A204.1 (cell line): ENCODE data around the gene EPHA10.
"Not testable (repeated sequence)": the region's sequence is repeated elsewhere in the genome, so short reads cannot be mapped to it uniquely, and the experiment has no call there.

ENCODE experiments used
- FAIRE-seq: peaks from 2 replicates; lab custom pipeline; 2012; peaks lifted over from hg19 to GRCh38; lab: Jason Lieb, UNC

The EPHA10 gene

DNA sequence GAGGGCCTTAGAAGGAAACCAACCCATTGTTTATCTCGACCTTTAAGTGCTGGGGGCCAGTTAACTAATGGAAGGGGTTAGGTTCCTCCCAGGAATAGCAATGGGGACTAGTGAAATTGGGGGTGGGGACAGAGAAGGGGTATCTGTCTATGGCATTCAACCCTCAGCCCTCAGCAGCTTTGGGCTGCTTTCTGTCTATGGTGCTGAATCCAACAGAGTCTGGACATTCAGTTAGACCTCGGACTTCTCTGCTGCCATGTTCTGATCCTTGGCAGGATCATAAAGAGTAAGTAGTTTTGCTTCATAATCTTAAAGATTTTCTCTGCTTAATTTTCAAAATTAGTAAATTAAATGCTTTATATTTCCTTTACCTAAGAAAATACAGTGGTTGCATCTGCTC, 2.6 kb upstream of the EPHA10 start:
- FAIRE-seq, result no peak

DNA sequence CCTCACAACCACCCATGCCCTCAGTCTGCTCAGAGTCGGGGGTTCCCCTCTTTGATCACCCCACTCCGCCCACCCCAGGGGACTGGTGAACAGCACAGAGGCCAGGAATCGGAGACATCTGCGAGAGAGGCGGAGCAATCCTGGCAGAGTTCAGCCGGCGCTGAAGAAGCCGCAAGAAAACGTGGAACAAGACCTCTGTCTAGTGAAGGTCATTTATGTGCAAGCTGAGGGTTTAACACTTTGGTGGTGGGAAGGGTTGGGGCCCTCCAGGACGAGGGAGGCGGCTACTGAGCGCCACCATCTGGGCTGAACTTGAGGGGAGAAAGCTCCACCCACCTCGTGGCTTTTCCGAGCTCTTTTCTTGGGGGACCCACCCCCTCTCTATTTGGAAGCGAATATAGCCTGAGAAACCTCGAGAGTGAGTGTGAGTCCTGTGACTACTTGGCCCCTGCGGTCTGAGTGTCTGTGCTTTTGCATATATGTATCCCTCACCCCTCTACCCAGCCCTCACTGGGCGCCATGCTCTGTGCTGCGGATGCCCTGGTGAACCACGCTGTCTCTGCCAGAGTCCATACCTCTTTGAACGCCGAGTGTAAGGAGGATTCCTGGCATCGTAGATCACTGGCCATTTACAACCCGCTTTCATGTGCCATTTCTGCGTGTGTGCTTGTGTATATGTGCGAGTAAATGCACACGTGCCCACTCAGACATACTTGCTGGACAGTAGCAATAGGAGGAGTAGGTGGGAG, 1.2 kb upstream of the EPHA10 start:
- FAIRE-seq, result no peak

DNA sequence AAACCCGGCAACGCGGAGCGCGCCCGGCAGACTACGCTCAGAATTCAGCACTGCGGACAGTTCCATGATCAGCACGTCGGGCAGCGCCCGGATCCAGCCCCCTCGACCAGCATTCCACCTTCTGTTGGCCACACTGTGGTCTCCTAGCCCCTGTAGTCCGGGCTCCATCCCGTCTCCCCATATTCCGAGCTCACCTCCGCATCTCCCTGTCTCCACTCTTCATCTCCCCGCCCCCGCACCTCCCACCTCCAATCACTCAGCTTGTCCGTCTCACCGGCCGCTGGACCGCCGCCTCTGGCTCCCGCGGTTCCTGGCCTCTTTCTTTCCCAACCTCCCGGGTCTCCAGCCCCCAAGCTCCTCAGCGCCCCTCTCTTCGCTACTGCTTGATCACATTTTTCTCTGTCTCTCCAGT, 500 bp downstream of the EPHA10 start:
- no peak for FAIRE-seq

DNA sequence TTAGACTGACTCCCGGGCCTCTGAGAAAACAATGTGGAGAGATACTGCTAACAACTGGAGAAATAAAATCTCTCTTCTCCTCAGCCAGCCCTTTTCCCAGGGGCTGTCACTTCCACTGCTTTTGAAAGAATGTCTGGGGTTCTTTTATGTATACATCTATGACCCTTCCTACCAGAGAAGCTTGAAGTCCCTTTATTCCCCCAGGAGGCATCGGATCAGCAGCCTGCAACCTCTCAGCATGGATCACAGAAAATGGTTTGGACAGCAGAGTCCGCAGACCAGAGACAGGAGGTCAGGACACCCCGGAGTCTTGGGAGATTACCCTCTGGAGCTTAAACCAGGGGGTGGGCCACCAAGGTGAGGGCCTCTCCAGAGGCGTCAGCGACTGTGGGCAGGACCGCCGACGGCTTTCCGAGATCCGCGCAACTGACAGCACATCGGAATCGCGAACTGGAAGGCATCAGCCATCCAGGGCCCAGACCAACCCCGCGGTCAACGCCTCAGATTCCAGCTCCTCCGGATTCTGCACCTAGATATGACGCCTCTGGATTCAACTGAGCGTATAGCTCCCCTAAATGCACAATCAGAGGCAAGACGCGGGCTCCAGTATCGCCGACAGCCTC, 1.0 kb downstream of the EPHA10 start:
- FAIRE-seq, result no peak

DNA sequence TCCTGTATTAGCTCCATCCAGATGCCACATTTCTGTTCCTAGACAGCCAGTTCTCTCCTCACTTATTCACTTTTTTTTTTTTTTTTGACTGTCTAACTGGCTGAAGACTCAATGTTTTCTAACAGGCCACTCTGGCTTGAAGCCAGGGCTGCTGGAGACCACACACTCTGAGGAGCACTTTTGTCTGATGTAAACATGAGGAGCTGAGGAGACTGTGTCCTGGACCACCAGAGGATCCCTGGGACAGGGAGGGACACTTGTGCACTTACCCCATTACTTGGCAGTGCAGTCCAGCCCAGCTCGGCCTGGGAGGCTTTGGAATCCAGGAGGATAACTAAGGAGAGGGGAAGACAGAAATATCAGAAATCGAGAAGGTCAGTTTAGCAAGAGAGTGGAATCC, 2.4 kb downstream of the EPHA10 start:
- FAIRE-seq, result no peak

DNA sequence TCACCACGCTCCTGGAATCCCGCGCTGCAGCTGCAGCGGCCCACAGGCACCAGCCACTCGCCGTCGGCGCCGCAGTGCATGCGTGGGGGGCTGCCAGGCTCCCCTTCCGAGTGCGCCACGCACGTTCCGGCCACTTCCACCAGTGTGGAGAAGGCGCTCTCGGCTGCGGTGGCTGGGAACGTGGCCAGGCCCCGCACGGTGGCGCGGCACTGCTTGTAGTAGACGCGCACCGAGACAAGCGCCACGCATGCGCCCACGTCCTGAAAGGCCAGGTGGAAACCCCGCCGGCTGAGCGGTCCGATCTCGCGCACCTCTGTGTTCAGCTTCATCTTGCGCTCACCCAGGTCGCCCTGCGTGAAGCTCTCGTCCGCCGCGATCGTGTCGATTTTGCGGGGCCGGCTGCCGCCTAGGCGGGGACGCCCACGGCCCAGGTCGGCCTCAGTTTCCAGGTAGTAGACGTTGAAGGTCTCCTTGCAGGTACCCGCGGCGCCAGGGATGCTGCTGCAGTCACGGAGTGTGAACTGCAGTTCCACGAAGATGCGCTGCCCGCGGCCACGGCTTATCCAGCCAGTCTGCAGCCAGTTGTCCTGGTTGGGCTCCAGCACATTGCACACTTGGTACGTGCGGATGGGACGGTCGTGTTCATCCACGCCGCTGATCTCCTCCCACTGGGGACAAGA, 3.4 kb downstream of the EPHA10 start:
- FAIRE-seq, result no peak

DNA sequence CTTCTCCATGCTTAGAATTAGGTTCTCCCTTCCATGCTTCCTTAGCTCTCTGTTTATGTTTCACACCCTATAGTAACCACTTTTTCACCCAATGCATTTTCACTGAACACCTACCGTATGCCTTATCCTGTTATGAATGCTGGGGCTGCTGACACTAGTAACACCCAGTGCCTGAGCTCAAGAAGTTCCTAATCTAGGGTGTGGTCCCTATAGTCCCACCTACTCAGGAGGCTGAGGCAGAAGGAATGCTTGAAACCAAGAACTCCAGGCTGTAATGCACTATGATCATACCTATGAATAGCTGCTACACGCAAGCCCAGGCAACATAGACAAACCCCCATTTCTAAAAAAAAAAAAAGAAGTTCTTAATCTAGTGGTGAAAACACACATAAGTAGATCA, 5.5 kb downstream of the EPHA10 start:
- FAIRE-seq, result no peak

DNA sequence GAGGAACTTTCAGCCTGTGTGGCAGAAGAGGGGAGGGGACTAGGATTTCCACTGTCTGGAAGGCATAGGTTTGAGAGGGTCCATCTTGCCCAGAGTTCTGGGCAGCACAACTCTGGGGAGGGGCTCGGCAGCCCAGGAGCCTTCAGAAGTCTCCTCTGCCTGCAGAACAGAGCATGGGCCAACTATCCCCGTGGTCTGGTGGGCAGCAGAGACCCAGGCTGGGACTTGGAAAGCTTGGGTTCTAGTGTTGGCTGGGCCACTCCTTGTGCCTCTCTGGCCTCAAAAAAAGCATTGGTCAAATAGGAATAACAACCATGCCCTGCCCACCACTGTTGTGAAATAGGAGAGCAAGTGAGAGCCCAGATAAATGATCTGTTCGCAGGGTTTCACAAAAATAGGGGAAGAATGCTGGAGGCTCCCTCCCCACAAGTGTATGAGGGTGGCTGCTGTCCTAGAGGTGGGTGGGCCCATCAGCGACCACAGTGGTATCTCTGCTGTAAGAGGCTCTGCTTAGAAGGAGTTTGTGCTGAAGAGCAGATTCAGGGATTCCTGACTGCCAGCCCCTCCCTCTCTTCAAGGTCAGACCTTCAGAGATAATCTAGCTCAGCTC, 8.9 kb downstream of the EPHA10 start:
- no peak for FAIRE-seq

DNA sequence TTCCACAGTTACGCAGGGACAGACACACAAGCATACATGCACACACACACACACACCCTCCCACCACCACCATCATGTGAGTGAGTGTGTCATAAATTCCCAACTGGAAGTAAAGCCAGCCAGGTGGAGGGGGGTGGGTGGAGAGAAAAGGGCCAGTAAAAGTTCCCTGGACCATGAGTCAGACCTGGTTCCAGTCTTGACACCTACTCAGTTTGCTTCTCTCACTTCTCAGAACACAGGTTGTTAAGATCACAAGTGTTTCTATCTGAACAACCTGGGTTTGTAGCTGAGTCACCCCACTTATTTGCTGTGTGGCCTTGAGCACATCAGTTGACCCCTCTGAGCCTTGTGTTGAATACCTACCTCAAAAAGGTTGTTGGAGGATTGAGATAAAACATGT, 9.6 kb downstream of the EPHA10 start:
- no peak for FAIRE-seq

DNA sequence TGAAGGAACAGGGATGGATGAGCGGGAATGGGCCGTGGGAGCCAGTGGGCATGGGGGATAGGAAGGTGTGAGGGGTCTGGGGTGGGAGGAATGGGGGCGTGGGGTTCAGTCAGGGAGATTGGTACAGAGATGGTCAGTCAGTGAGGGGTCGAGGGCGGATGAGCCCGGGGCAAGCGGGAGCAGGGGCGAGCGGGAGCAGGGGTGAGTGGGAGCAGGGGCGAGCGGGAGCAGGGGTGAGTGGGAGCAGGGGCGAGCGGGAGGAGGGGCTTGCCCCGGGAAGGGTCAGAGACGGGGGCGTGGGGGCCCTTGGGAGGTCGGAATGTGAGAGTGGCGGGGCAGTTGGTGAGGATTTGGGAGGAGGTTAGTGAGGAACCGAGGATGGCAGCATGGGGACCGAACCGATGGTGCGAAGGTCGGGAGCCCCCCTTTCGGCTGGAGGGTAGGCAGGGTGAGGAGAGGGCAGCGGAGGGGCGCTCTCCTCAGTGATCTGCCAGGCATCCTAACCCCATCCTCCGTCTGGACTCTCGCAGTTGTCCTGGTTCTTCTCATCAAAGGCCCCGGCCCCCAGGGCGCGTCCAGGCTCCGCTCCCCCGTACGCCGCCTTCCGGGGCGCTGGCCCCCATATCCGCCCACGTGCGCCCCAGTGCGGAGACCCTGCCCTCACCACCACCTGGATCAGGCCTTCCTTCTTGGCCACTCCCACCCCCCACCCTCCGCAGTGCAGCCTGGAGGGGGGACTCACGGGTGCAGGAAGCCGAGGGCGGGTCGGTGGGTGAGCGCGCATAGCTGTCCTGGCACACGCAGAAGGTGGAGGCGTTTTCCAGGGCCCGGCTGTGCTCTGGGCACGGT, 11.2 kb downstream of the EPHA10 start:
- no peak for FAIRE-seq

DNA sequence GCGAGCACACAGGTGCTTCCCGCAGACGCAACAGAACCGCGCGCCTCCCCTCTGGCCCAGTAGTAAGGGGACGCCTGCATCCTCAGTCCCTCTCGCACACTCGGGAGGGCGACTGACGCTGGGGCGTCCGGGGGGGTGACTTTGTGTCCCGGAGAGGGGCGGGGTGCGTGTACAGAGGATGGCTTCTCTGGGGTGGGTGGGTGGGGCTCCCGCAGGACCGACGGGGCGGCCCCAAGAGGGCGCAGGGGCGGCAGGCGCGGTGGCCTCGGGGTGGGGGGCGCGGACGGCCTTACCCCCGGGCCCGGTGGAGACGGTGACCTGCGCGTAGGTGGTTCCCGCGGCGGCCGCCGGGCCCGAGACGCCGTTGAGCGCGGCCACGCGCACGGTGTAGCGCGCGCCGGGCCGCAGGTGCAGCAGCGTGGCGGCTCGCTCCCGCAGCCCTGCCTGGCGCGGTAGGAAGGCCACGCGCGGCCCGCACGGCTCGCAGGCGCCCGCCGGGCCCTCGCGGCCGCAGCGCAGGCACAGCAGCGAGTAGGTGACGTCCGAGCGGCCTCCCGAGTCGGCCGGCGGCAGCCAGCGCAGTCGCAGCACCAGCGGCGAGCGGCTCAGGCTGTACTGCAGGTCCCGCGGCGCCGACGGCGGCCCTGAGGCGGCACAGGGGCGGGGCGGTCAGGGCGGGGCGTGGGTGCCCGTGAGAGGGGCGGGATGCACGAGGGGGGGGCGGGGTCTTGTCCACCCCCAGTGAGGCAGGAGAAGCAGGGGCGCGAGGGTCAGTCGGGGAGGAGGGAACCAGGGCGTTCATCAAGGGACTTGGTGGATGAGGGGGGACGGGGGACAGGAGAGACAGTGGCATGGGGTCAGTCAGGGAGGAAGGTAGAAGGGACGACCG, 12.1 kb downstream of the EPHA10 start:
- FAIRE-seq, result no peak

DNA sequence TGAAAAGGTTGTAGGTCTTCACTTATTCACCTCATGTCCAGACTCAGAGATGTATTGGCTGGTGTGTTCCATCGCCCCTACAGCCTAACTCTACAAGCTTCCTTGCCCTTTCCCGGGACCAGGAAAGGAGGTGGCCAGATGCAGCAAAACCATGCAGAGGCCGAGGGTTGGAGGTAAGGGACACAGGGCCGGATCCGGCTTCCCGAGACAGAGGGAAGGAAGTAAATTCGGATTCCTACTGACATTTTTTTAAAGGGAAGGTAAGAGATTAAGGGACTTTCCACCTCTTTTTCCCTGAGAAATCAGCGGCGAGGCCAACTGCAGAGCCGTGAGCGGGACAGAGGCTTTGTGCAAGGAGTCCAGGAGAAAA, 12.7 kb downstream of the EPHA10 start:
- FAIRE-seq, result no peak

DNA sequence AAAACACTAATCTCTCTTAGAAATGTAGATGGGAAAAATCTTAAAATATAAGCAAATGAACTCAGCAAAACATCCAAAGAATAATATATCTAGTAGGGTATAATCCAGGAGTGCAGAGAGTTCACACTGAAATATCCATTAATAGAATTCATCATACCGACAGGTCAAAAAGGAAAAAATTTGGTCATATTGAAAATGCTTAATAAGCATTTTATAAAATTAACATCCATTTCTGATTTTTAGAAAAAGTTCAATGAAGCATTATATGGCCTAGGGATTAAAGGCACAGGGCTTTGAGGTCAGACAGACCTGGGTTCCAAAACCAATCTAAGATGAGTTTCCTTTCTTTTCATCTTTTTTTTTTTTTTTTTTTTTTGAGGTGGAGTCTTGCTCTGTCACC, 16.4 kb downstream of the EPHA10 start:
- FAIRE-seq, result no peak

DNA sequence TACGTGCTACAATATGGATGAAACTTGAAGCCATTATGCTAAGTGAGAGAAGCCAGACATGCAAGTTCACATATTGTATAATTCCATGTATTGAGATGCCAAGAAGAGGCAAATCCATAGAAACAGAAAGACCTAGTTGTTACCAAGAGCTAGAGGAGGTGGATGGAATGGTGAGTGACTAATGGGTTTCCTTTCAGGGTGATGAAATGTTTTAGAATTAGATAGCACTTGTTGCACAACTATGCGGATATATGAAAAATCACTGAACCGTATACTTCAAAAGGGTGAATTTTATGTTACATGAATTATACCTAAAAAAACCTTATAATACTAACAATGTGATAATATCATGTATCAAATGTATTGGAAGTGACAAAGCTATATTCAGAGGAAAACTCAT, 18.1 kb downstream of the EPHA10 start:
- FAIRE-seq, result no peak

DNA sequence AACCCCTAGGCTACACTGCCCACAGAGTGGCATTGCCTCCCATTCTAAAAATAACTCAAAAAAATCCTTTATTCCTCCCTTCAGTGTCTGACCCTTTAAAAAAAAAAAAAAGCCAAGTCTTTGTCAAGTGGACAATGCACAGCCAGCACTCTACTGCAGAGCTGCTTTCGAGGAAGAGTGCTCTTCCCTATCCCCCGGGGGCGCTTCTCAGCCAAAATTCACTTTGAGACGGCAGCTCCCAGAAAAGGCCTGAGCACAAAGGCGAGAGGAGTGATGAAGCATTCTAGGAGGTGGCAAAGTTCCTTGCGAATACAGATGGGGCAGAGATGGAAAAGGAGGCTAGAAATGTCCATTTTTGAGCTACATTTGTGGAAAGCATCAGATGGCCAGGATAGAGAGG, 23.3 kb downstream of the EPHA10 start:
- FAIRE-seq, result no peak

DNA sequence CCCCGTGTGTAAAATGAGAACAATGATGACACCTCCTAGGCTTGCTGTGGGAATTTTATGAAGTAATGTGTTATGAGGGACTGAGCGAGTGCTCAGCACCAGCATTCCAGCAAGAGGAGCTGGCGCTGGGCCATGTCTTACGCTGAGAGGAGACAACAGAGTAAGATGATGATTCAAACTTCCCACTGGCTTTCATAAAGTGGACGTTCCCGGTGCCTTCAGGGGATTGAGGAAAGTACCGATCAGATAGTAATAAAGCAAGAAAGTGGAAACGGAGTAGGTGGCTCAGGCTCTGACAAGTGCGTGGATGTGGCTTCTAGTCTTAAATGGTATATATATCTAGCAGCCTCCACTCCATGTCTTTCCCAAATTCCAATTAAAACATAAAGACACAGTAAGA, 23.8 kb downstream of the EPHA10 start:
- FAIRE-seq, result no peak

DNA sequence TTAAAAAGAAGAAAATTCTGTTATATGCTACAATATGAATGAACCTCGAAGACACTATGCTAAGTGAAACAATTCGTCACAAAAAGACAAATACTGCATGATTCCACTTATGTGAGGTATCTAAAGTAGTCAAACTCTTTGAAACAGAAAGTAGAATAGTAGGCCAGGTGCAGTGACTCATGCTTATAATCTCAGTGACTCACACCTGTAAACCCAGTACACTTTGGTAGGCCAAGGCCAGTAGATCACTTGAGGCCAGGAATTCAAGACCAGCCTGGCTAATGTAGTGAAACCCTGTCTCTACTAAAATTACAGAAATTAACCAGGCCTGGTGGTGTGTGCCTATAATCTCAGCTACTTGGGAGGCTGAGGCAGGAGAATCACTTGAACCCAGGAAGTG, 25.7 kb downstream of the EPHA10 start:
- FAIRE-seq, result no peak

DNA sequence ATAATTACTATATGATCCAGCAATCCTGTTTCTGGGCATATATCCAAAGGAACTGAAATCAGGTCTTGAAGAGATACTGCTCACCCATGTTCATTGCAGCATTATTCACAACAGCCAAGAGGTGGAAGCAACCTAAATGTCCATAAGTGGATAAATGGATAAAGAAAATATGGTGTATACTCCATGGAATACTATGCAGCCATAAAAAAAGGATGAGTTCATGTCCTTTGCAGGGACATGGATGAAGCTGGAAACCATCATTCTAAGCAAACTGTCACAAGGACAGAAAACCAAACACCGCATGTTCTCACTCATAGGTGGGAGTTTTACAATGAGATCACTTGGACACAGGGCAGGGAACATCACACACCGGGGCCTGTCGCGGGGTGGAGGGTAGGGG, 26.3 kb downstream of the EPHA10 start:
- not testable (repeated sequence) for FAIRE-seq

DNA sequence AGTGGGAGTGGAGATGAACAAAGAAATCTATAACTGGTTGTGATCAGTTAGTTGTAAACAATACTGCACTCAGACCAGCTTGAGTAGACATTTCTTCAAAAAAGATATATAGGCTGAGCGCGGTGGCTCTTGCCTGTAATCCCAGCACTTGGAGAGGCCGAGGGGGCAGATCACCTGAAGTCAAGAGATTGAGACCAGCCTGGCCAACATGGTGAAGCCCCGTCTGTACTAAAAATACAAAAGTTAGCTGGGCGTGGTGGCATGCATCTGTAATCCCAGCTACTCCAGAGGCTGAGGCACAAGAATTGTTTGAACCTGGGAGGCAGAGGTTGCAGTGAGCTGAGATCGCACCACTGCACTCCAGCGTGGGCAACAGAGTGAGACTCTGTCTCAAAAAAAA, 26.9 kb downstream of the EPHA10 start:
- FAIRE-seq, result not testable (repeated sequence)

DNA sequence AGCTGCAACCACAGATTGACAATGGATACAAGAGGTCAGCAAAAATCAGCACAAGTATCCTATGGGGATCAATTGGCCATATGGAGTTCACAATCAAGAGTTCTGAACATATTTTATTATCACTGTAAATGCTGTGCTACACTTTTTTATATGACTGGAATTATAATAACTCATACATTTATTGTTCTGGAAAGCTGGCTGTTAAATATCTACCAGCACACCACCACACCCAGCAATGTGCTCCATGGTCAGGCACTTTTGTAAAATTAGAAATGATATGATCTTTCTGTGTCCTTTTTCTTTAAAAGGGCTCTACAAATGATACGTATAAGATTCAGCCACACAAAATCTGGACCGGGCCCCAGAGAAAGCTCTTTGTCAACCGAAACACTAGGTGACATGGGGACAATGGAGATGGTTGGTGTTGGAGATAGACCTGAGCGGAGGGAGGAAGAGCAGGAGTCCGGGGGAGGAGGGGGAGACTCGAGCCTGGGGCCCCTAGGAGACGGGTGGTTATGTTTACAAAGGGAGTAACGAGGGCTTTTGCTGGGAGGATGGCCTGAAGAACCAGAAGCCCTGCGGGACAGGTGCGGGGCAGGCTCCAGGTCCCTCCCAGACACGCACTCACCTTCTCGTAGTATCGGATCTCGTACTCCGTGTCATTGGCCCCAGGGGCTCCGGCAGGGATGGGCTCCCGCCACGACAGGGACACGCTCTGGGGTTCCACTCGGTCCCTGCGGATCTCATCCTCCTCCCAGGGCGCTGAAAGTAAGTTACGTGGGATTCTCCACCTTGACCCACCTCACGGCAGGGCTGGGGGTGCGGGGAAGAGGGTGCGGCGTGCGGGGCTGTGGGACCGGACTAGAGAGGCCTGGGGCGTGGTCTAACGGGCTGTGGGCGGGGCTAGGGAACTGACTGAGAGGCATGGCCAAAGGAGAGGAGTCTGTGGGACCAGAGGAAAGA, 30.0 kb downstream of the EPHA10 start:
- FAIRE-seq, result no peak
